IPS DF 6.9 (cell line): ENCODE measurements around the gene TOMM34.

Experiments used
- DNase-seq: peaks from one replicate; pipeline ENCODE4 v3.0.0-alpha.2; 2013; ENCODE audit warnings: low read depth, low spot score
- H3K27ac ChIP-seq: one replicate; pipeline ENCODE4 v1.5.1; 2013; ENCODE audit warnings: low read length, control low read depth
- H3K27me3 ChIP-seq: 2 replicates; pipeline ENCODE4 v1.6.1; 2013; ENCODE audit warnings: mild to moderate bottlenecking, low read length; ENCODE audit not compliant: control insufficient read depth, insufficient read depth
- H3K36me3 ChIP-seq: 2 replicates; pipeline ENCODE4 v1.6.1; 2013; ENCODE audit warnings: low read length; ENCODE audit not compliant: control insufficient read depth, insufficient read depth
- H3K4me1 ChIP-seq: 2 replicates; pipeline ENCODE4 v1.6.1; 2013; ENCODE audit warnings: low read length; ENCODE audit not compliant: control insufficient read depth, insufficient read depth
- H3K4me3 ChIP-seq: 2 replicates; pipeline ENCODE4 v1.5.1; 2013; ENCODE audit warnings: mild to moderate bottlenecking, low read length
- H3K9me3 ChIP-seq: 2 replicates; pipeline ENCODE4 v1.6.1; 2013; ENCODE audit warnings: low read length, inconsistent platforms; ENCODE audit not compliant: control insufficient read depth, insufficient read depth
- WGBS: extraction: QIAGEN DNeasy Blood & Tissue Kit; methylation state at CpG from one replicate; pipeline ENCODE4 v1.1.7; 2013; ENCODE audit warnings: mixed read lengths, missing lambda C conversion rate; ENCODE audit not compliant: insufficient read length, insufficient coverage; 5-methylcytosine and 5-hydroxymethylcytosine counted together

Gene TOMM34

GRCh38 chr20:44950368-44950767, 9.8 kb downstream of the TOMM34 start:
- Histone ChIP-seq H3K4me3 (no peak overlapping the region), H3K4me1 (no peaks in the 10 kb centered on the region), H3K36me3 (peaks cover 27% of the 10 kb centered on the region), H3K27me3 (no peaks in the 10 kb centered on the region), H3K27ac (no peak overlapping the region), H3K9me3 (no peaks in the 10 kb centered on the region)
- no peak for DNase-seq
- WGBS: no CpG with 5 or more reads among the region's 1 CpG

DNA sequence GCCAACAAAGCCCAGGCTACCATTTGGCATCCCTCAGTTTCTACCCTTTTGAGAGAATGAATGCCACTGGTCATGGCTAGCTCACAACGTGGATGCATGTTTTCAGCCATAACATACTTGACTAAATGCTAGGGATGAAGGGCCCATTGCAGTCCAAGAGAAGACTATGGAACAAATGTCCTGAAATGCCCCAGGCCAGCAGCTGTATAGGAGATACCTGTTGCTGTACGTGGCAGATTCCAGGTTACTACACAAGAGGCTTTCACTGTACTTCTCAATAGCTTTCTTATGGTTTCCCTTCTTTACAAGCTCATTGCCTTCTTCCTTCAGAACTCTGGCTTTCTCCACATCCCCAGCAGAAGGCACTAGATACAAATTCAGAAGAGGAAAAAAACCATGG, 11.7 kb downstream of the TOMM34 start:
- Histone ChIP-seq H3K4me3 (no peak overlapping the region), H3K4me1 (no peaks in the 10 kb centered on the region), H3K36me3 (peaks cover 18% of the 10 kb centered on the region), H3K27me3 (no peaks in the 10 kb centered on the region), H3K9me3 (no peaks in the 10 kb centered on the region), H3K27ac (no peak overlapping the region)
- WGBS: no CpG with 5 or more reads among the region's 2 CpGs
- no peak for DNase-seq

- no CpG with 5 or more reads among the region's 5 CpGs for WGBS
- no peaks in the 10 kb centered on the region for H3K9me3 ChIP-seq
- no peaks in the 10 kb centered on the region for H3K4me1 ChIP-seq
- H3K27me3 ChIP-seq: no peaks in the 10 kb centered on the region
- no peak overlapping the region for H3K27ac ChIP-seq
- no peak overlapping the region for H3K4me3 ChIP-seq
- DNase-seq: no peak
- H3K36me3 ChIP-seq: peaks cover 21% of the 10 kb centered on the region
These were observed 12.1 kb downstream of the TOMM34 start for GRCh38 chr20:44948107-44948506.

DNA sequence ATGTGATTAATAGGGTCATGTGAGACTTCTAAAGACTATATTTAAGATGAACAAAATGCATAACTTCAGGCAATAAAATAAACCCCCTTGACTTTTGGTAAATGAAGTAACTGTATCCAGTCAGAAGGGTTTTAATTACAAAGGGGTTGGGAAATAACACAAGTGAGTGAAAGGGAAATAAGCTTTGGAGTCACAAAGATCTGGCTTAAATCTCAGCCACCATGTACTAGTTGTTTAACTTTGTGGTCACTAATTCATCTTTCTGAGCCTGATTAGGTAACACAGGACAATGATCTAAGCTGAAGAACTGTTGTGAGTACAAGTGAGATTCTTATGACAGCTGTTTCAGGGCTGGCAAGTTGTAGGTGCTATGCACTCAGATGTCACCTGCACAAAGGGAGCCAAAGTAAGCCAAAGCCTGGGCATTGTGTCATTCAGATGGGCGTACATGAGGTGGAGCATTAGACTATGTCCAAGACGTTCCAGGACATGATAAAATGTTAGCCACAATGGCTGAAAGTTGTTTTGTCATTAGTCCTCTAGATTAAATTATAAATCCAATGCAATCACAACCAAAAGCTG, 13.8 kb downstream of the TOMM34 start:
- no peak overlapping the region for H3K4me3 ChIP-seq
- no peaks in the 10 kb centered on the region for H3K27me3 ChIP-seq
- DNase-seq: no peak
- no peaks in the 10 kb centered on the region for H3K4me1 ChIP-seq
- no CpG with 5 or more reads among the region's 2 CpGs for WGBS
- H3K36me3 ChIP-seq: peaks cover 20% of the 10 kb centered on the region; the same call in 1 of the 2 replicates
- no peaks in the 10 kb centered on the region for H3K9me3 ChIP-seq
- H3K27ac ChIP-seq: no peak overlapping the region

GRCh38 chr20:44945261-44945660, 14.9 kb downstream of the TOMM34 start:
- no peak overlapping the region for H3K4me3 ChIP-seq
- peaks cover 16% of the 10 kb centered on the region; the same call in 1 of the 2 replicates for H3K36me3 ChIP-seq
- H3K9me3 ChIP-seq: no peaks in the 10 kb centered on the region
- H3K4me1 ChIP-seq: no peaks in the 10 kb centered on the region
- no peak for DNase-seq
- no peaks in the 10 kb centered on the region for H3K27me3 ChIP-seq
- no peak overlapping the region for H3K27ac ChIP-seq
- WGBS: no CpG with 5 or more reads among the region's 6 CpGs

- no peaks in the 10 kb centered on the region for H3K27me3 ChIP-seq
- DNase-seq: no peak
- no peaks in the 10 kb centered on the region for H3K4me1 ChIP-seq
- H3K36me3 ChIP-seq: peaks cover 16% of the 10 kb centered on the region; the same call in 1 of the 2 replicates
- WGBS: no CpG with 5 or more reads among the region's 4 CpGs
- no peak overlapping the region for H3K27ac ChIP-seq
- no peak overlapping the region for H3K4me3 ChIP-seq
- H3K9me3 ChIP-seq: no peaks in the 10 kb centered on the region
These were observed 16.4 kb downstream of the TOMM34 start for GRCh38 chr20:44943828-44944227.

GRCh38 chr20:44942264-44942973, 17.8 kb downstream of the TOMM34 start:
- no peaks in the 10 kb centered on the region for H3K27me3 ChIP-seq
- H3K9me3 ChIP-seq: no peaks in the 10 kb centered on the region
- H3K4me3 ChIP-seq: no peak overlapping the region
- no peaks in the 10 kb centered on the region for H3K4me1 ChIP-seq
- no peak overlapping the region for H3K27ac ChIP-seq
- no CpG with 5 or more reads among the region's 4 CpGs for WGBS
- DNase-seq: no peak
- peaks cover 20% of the 10 kb centered on the region; the same call in 1 of the 2 replicates for H3K36me3 ChIP-seq

DNA sequence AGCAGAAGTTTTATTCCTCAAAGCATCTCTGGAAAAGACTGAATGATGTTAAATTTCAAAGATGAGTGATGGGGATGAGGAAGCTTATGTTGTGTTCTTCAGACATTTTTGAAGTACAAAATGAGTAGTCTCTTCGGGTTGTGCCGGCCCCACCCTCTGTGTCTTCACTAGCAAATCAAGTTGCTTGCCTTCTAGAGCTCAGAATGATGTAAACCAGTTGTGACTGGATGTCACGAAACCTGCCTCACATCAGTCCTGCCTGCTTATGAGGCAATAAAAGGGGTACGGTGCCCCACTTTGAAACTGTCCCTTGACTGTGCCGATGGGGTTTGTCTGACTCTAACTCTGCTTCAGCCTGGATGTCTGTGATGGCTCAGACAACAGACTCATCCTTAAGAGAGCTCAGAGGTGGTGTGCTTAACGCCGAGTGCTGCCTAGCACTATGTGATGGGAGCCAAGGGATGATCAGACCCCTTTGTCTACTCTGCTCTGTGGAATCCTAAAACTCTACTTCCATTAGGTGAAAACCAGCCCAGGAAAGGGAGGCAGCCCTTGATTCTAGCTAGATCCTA, 19.0 kb downstream of the TOMM34 start:
- peaks cover 27% of the 10 kb centered on the region; the same call in 1 of the 2 replicates for H3K36me3 ChIP-seq
- no peak for DNase-seq
- no peak overlapping the region for H3K27ac ChIP-seq
- no peaks in the 10 kb centered on the region for H3K27me3 ChIP-seq
- H3K4me1 ChIP-seq: no peaks in the 10 kb centered on the region
- no peaks in the 10 kb centered on the region for H3K9me3 ChIP-seq
- no peak overlapping the region for H3K4me3 ChIP-seq
- WGBS: no CpG with 5 or more reads among the region's 7 CpGs

DNA sequence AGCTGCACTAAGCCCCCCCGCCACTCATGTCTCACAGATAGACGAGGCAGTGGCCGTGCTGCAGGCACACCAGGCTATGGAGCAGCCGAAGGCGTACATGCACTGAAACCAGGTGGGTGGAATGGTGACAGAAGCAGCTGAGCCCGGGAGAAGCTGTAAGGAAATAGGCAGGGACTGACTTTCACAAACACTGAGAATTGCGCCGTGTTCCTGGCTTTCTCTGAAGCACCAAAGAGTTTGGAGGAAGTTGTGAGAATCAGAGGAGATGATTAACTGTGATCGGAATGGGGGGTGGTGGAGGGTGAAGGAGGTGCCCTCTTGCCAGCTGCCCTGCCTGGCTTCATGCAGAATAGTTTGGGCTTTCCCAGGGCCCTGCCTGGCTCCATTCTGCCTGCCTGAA, 21.6 kb downstream of the TOMM34 start:
- Histone ChIP-seq H3K4me3 (no peak overlapping the region), H3K4me1 (no peaks in the 10 kb centered on the region), H3K36me3 (peaks cover 27% of the 10 kb centered on the region; the same call in 1 of the 2 replicates), H3K9me3 (no peaks in the 10 kb centered on the region), H3K27ac (no peak overlapping the region), H3K27me3 (no peaks in the 10 kb centered on the region)
- no CpG with 5 or more reads among the region's 9 CpGs for WGBS
- DNase-seq: no peak

- Histone ChIP-seq H3K4me3 (no peak overlapping the region), H3K36me3 (peaks cover 25% of the 10 kb centered on the region; the same call in 1 of the 2 replicates), H3K4me1 (no peaks in the 10 kb centered on the region), H3K27ac (no peak overlapping the region), H3K9me3 (no peaks in the 10 kb centered on the region), H3K27me3 (no peaks in the 10 kb centered on the region)
- no CpG with 5 or more reads among the region's 10 CpGs for WGBS
- DNase-seq: no peak
These were observed 23.7 kb downstream of the TOMM34 start for GRCh38 chr20:44936510-44936909.
